Choroid plexus epithelial cell (primary cell): ENCODE data around the gene NOXA1.

Experiments
- DNase-seq: peaks from one replicate; pipeline ENCODE4 v3.0.0-alpha.2; 2010; ENCODE audit warnings: low read depth
- H3K4me3 ChIP-seq: 2 replicates; pipeline ENCODE4 v1.5.1; 2011; ENCODE audit warnings: low read depth, mild to moderate bottlenecking, control low read depth, low read length, moderate library complexity
- CTCF ChIP-seq: conservative IDR thresholded peaks from 2 replicates; pipeline ENCODE4 v1.5.1; 2011; ENCODE audit warnings: low read depth, mild to moderate bottlenecking, control low read depth, inconsistent platforms, low read length, moderate library complexity

The NOXA1 gene

DNA sequence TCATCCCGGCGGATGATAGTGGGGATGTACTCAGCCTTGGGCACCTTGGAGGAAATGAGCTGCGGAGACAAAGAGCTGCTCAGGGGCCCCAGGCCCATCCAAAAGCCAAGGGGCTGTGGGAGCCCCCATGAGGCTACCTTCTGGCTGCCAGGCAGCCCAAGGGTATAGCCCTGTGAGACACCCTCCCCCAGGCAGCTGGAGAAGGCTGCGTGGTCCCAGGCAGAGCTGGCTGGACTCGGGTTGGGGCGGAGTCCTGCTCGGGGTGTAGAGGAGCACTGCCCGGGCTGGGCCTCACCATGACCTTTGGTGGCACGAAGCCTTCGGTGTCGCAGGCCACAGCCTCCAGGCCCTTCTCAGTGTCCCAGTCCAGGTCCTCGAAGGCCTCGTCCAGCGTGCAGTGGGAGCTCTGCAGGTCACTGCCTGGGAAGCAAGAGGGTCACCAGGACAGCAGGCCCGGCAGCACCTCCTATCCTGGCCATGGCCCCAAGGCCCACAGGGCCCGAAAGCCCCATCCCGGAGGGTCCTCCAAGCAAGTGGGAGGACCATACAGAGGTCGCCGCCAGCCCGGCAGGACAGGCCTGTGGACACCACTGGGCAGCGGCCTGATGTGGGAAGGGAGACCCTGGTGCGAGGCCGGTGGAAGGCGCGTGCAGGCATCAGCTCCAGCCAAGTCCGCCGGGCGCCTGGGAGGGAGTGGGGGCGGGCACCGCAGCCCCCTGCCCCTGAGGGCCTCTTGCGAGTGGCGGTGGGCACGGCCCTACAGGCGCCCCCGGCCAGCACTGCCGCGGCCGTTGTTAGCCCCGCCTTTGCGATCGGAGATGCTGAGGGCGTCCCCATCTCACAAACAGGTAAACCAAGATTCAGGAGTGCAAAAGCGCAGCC, 29.8 kb downstream of the NOXA1 start:
- TF ChIP-seq CTCF, result no peak
- peak overlapping the region; percentile 54 for H3K4me3 ChIP-seq
- DNase-seq, result no peak

- DNase-seq, result peak; percentile 87
- TF ChIP-seq CTCF, result no peak
- peak overlapping the region; percentile 54 for H3K4me3 ChIP-seq
Measured at GRCh38 chr9:137453643-137454081, 30.5 kb downstream of the NOXA1 start.

DNA sequence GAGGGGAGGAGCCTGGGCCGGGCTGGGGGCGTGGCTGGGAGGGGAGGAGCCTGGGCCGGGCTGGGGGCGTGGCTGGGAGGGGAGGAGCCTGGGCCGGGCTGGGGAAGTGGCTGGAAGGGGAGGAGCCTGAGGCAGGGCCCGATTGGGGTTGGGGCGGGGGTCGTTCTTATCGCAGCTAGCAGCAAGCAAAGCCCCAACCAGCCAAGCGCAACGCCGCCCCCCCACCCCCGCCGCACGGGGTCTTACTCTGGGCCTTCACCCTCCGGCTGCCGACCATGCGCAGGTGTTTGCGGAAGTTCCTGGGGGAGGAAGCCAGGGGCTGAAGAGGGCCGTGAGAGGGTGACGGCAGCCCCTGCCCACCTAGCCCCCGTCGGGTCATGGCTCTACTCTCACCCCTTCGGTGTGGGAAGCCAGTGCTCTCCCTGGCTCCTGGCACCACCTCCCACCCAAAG, 31.0 kb downstream of the NOXA1 start:
- DNase-seq, result peak; percentile 37
- no peak for TF ChIP-seq CTCF
- H3K4me3 ChIP-seq, result peak overlapping the region; percentile 38

DNA sequence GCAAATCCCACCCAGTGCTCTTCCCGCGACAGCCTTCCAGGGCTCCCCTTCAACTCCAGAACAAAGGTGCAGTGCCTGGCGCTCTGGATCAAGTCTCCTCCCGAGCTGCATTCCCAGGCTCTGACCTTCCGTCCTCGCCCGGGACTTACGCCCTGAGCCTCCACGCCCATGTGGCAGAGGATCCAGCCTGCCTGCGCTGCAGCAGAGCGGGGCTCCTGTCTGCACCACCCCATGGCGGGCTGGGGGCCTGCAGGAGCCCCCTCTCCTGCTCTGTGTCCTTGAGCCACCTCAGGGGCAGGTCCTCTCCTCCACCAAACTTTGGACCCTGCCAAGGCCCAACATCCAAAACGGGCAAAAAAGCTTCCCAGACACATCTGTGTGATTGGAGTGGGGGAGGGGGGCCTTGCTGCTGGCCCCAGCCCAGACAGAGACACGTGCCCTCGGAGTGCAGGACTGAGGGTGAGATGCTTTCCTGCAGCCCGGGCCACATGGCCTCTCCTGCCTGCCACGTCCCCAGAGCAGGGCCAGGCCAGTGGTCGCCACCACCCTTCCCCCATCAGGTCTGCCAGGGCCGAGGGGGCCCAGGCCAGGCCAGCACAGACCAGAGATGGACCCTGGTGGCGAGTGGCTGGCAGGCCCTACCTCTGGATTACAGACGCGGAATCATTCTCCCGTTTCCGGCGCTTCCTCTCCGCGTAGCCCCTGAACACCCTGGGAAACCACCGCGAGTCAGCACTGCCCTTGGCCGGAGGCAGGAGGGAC, 31.6 kb downstream of the NOXA1 start:
- TF ChIP-seq CTCF, result no peak
- DNase-seq, result peak; percentile 42
- H3K4me3 ChIP-seq, result no peak overlapping the region

DNA sequence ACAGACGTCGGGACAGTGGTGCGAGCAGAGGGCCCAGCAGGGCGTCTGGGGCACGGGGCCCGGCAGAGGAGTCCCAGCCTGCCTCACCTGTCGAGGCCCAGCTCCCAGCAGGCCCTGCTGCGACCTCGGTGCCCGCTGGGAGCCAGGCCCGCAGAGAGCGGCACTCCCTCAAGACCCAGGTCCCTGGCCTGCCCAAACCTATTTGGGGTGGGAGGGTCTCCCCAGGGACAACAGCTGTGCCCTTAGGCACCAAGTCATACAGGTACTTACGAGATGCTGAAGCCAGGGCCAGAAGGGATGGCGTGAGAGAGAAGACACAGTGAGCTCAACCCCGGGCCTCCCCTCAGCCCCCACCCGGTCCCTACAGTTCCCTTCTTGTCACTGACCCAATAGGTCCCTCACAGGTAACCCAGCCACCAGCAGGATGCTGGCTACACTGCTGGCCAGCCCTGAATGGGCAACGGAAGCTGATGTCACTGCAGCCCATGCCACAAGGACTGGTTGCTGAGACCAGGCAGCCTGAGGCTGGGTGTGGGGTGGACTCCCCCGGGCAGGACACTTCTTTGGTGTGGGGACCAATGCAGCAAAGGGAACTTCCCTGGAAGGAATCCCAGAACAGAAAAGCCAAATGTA, 32.3 kb downstream of the NOXA1 start:
- no peak for TF ChIP-seq CTCF
- no peak for DNase-seq
- H3K4me3 ChIP-seq, result no peak overlapping the region

GRCh38 chr9:137456061-137456863, 33.1 kb downstream of the NOXA1 start:
- no peak for TF ChIP-seq CTCF
- DNase-seq, result peak; percentile 83
- no peak overlapping the region for H3K4me3 ChIP-seq
